ENCODE data around the gene KMT2A. TPM values are rescaled to one million over a fixed set of nuclear protein-coding genes. Genes with fewer than 3 reads are reported as not detected.

Gene KMT2A
- total RNA-seq, 1 donor from 2014 or later: 64.7 TPM

- ATAC-seq (no peak), DNase-seq (no peak)
- Histone ChIP-seq H3K27me3 (no peaks in the 10 kb centered on the region), H3K4me1 (no peaks in the 10 kb centered on the region), H3K27ac (no peak overlapping the region), H3K9me3 (no peaks in the 10 kb centered on the region), H3K4me3 (no peak overlapping the region), H3K36me3 (peaks cover 34% of the 10 kb centered on the region)
- intact Hi-C loops (cut with DNase I): no loop called here
- TF ChIP-seq CTCF (IDR thresholded peaks at IDR 0.05): no peak
Observed at GRCh38 chr11:118544010-118544646, 107.8 kb downstream of the KMT2A start.

- no peak for ATAC-seq
- Histone ChIP-seq H3K9me3 (no peaks in the 10 kb centered on the region), H3K27me3 (no peaks in the 10 kb centered on the region), H3K27ac (no peak overlapping the region), H3K4me3 (no peak overlapping the region), H3K36me3 (peaks cover 34% of the 10 kb centered on the region), H3K4me1 (no peaks in the 10 kb centered on the region)
- TF ChIP-seq CTCF (IDR thresholded peaks at IDR 0.05): no peak
- no peak for DNase-seq
- intact Hi-C loops (cut with DNase I): no loop called here
Observed at GRCh38 chr11:118544647-118545010, 108.3 kb downstream of the KMT2A start.

- no peaks in the 10 kb centered on the region for H3K9me3 ChIP-seq
- ATAC-seq (no peak), DNase-seq (no peak)
- H3K4me1 ChIP-seq: no peaks in the 10 kb centered on the region
- no peak overlapping the region for H3K27ac ChIP-seq
- peaks cover 36% of the 10 kb centered on the region for H3K36me3 ChIP-seq
- H3K4me3 ChIP-seq: no peak overlapping the region
- intact Hi-C loops (cut with DNase I): no loop called here
- no peaks in the 10 kb centered on the region for H3K27me3 ChIP-seq
- TF ChIP-seq CTCF (IDR thresholded peaks at IDR 0.05): no peak
Observed at GRCh38 chr11:118545533-118545932, 109.2 kb downstream of the KMT2A start.

- Histone ChIP-seq H3K4me1 (no peaks in the 10 kb centered on the region), H3K36me3 (peaks cover 45% of the 10 kb centered on the region), H3K27me3 (no peaks in the 10 kb centered on the region), H3K27ac (no peak overlapping the region), H3K9me3 (no peaks in the 10 kb centered on the region), H3K4me3 (no peak overlapping the region)
- no peak for DNase-seq
- no peak for ATAC-seq
- intact Hi-C loops (cut with DNase I): no loop called here
- no peak for TF ChIP-seq CTCF (IDR thresholded peaks at IDR 0.05)
Observed at GRCh38 chr11:118547132-118547531, 110.8 kb downstream of the KMT2A start.

- ATAC-seq (no peak), DNase-seq (no peak)
- Histone ChIP-seq H3K36me3 (peaks cover 64% of the 10 kb centered on the region), H3K27ac (no peak overlapping the region), H3K9me3 (no peaks in the 10 kb centered on the region), H3K4me1 (no peaks in the 10 kb centered on the region), H3K27me3 (no peaks in the 10 kb centered on the region), H3K4me3 (no peak overlapping the region)
- intact Hi-C loops (cut with DNase I): no loop called here
- TF ChIP-seq CTCF (IDR thresholded peaks at IDR 0.05): no peak
Observed at GRCh38 chr11:118552341-118552740, 116.0 kb downstream of the KMT2A start.

GRCh38 chr11:118560806-118561205, 124.5 kb downstream of the KMT2A start:
- Histone ChIP-seq H3K9me3 (no peaks in the 10 kb centered on the region), H3K27me3 (no peaks in the 10 kb centered on the region), H3K4me1 (peaks cover 7% of the 10 kb centered on the region), H3K36me3 (peaks cover 41% of the 10 kb centered on the region), H3K27ac (no peak overlapping the region), H3K4me3 (no peak overlapping the region)
- ATAC-seq (no peak), DNase-seq (no peak)
- intact Hi-C loops (cut with DNase I): no loop called here
- TF ChIP-seq CTCF (IDR thresholded peaks at IDR 0.05): no peak
